ENCODE measurements around the gene PIF1.
"Not testable (repeated sequence)": the region's sequence is repeated elsewhere in the genome, so short reads cannot be mapped to it uniquely, and the experiment has no call there.

The PIF1 gene

DNA sequence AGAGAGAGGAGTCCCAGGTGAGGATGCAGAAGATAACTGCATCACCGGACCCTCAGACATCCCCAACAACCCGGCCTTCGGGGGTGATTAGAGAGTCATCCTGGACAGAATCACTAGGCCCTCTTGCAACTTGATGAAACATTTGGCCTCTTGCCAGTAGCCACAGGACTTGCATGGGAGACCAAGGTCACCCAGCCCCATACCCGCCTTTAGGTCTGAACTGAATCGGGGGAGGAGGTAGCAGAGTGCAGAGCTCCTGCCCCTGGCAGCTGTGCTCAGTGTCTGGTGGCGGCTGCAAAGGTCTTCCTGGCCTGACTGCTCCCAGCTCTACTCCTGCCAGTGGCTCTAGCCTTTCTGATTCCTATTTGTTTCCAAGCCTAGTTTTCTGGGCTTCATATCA is 12.4 kb downstream of the PIF1 start:
- no peaks in the 10 kb centered on the region for H3K9me3 Mint-ChIP-seq
- H3K27ac Mint-ChIP-seq: no peak overlapping the region
- peaks cover 12% of the 10 kb centered on the region for H3K36me3 Mint-ChIP-seq
- CTCF ChIA-PET: interaction anchor here (0.6 to 0.9 kb wide), 2 partner anchors 24 to 253 kb away, joined by 3 read pairs; no protein-coding TSS in a partner anchor
- H3K27me3 Mint-ChIP-seq: peaks cover 33% of the 10 kb centered on the region
- no peak for DNase-seq
- no peak overlapping the region for H3K4me3 Mint-ChIP-seq
- H3K4me1 Mint-ChIP-seq: no peaks in the 10 kb centered on the region

DNA sequence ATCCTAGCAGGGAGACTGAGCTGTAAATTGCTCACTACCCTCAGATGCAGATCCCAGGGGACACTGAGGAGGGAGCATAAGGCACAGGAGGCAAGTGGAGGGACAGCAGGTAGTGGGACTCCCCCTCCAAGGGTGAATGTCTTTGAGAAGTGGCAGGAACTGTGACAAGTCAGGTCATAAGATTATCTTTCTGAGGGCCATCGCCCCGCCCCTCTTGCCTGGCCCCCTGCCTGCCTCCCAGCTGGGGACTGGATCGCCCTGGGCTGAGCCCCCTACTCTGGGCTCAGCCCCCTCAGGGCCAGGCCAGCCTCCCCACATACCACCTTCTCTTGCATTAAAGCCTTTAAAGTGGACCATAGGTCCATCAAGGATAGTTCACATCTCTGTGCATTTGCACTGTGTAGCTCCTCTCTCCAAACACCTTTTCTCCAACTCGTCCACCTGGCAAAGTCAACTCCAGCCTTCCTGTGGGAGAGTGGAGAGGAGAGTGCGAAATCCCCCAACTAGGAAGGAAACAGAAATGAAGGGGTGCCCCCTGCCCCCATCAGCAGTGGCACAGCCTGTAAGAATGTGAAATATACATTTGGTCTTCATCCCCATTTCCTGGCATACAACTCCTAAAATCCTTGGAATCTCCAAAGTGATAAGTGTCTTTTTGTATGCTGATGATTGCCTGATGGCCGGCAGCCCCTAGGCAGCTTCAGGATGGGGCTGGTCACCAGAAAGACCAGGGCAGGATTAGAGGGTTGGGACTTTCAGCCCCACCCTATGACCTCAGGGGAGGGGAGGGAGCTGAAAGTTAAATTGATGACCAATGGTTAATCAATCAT is 14.7 kb downstream of the PIF1 start:
- no peaks in the 10 kb centered on the region for H3K9me3 Mint-ChIP-seq
- peaks cover 50% of the 10 kb centered on the region for H3K27me3 Mint-ChIP-seq
- peaks cover 6% of the 10 kb centered on the region for H3K36me3 Mint-ChIP-seq
- no peak overlapping the region for H3K27ac Mint-ChIP-seq
- CTCF ChIA-PET: interaction anchor here (0.7 to 5.0 kb wide), 19 partner anchors 9 to 116 kb away, joined by 3 to 55 read pairs (median 4); partner anchors contain the start of gene ANKDD1A
- DNase-seq: no peak
- H3K4me3 Mint-ChIP-seq: no peak overlapping the region
- H3K4me1 Mint-ChIP-seq: no peaks in the 10 kb centered on the region

DNA sequence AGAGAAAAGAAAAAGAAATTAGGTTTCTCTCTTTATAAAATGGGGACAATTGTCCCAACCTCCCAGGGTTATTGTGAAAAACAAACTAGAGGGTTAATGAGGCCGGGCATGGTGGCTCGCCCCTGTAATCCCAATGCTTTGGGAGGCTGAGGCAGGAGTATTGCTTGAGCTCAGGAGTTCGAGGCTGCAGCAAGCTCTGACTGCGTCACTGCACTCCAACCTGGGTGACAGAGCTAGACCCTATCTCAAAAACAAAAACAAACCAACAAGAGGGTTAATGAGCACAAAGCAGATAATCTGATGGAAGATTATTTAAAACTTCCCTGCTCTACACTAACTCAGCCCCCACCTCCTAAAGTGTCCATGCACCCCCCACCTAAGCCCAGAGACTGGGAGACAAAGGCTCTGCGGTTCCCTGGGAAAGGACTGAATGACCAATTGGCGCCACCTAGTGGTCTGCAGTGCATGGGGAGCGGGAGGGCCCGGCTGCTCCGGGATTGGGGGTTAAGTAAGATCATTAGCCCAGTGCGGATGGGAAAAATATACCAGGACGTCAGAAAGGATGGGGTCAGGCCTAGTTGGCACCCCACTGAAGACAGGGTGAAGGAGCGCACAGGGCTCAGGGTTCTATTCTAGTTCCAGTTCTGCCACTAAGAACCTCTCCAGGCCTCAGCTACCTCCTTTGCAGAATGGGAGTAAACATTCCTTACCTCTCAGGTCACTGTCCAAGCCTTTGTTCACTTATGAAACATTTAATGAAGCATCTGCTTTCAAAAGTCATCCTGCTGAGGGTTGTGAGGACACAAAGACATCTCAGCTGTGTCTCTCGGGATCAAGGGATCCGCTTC is 15.6 kb downstream of the PIF1 start:
- DNase-seq: peak; percentile 83
- Mint-ChIP-seq H3K36me3 (peaks cover 3% of the 10 kb centered on the region), H3K4me1 (no peaks in the 10 kb centered on the region), H3K27ac (no peak overlapping the region), H3K4me3 (no peak overlapping the region), H3K9me3 (no peaks in the 10 kb centered on the region), H3K27me3 (peaks cover 51% of the 10 kb centered on the region)
- CTCF ChIA-PET: interaction anchor here (0.6 to 5.0 kb wide), 27 partner anchors 9 to 243 kb away, joined by 3 to 55 read pairs (median 4); partner anchors contain the start of gene PIF1

- Mint-ChIP-seq H3K9me3 (no peaks in the 10 kb centered on the region), H3K27ac (no peak overlapping the region), H3K27me3 (peaks cover 57% of the 10 kb centered on the region), H3K36me3 (no peaks in the 10 kb centered on the region), H3K4me3 (no peak overlapping the region), H3K4me1 (no peaks in the 10 kb centered on the region)
- CTCF ChIA-PET: interaction anchor here (0.6 to 5.0 kb wide), 26 partner anchors 8 to 244 kb away, joined by 3 to 55 read pairs (median 4); partner anchors contain the start of gene PIF1
- DNase-seq: no peak
Observed at GRCh38 chr15:64808785-64809453, 16.5 kb downstream of the PIF1 start.

DNA sequence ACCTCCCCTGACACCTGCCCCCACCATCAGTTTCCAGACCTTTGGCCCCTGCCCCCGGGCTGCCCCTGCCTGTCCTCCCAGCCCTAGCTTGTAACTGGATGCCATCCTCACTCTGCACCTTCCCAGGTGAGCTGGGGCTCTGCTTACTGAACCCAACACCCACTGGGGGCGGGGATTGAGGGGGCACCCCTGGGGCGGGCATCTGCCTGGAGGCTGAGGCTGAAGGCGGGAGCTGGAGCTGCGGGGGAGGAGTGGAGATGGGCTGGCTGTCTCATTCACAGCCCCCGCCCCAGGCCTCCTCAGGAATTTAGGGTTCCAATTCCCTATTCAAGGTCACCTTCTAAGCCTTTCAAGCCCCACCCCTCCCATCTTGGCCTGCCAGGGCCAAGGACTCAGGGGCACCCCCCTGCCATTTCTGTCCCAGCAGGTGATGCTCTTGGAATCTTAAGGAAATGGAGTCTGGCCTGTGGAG is 17.7 kb downstream of the PIF1 start:
- Mint-ChIP-seq H3K4me3 (no peak overlapping the region), H3K4me1 (no peaks in the 10 kb centered on the region), H3K9me3 (no peaks in the 10 kb centered on the region), H3K27me3 (peaks cover 59% of the 10 kb centered on the region), H3K27ac (no peak overlapping the region), H3K36me3 (no peaks in the 10 kb centered on the region)
- no peak for DNase-seq
- CTCF ChIA-PET: interaction anchor here (1.7 to 5.0 kb wide), 3 partner anchors 11 to 74 kb away, joined by 3 to 55 read pairs (median 33); no protein-coding TSS in a partner anchor

DNA sequence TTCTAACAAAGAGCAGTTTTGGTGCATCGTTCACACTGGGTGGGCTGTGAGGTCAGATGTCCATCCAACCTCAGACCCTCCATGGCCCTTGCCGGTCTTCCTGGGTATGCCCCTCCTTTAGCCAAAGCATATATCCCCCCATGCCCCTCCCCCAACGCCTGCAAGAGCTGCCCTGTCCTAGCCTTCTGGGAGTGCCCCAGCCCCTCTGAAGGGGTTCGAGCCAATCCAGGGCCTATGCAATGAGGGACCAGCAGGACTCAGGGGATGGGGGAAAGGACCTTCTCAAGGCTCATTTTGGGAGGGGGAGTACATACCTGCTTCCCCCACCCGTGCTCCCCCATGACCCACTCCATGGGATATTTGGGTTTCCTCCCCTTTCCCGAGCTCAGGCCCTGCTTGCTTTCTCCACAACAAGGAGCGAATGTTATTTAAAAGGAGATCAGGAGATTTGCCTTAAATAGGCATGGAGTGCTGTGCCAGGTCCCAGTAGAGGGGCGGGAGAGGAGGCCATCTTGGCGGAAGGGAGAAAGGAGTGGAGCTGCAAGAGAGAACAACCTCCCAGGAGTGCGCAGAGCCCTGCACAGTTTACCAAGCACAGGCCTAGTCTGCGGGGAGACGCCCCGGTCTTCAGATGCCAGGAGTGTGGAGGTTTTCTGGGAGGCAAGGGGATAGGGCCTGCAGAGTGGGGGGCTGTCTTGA is 18.2 kb downstream of the PIF1 start:
- Mint-ChIP-seq H3K36me3 (no peaks in the 10 kb centered on the region), H3K9me3 (no peaks in the 10 kb centered on the region), H3K27ac (no peak overlapping the region), H3K27me3 (peaks cover 57% of the 10 kb centered on the region), H3K4me1 (no peaks in the 10 kb centered on the region), H3K4me3 (no peak overlapping the region)
- DNase-seq: no peak
- CTCF ChIA-PET: interaction anchor here (0.5 to 5.0 kb wide), 5 partner anchors 12 to 601 kb away, joined by 3 to 55 read pairs (median 3); no protein-coding TSS in a partner anchor

DNA sequence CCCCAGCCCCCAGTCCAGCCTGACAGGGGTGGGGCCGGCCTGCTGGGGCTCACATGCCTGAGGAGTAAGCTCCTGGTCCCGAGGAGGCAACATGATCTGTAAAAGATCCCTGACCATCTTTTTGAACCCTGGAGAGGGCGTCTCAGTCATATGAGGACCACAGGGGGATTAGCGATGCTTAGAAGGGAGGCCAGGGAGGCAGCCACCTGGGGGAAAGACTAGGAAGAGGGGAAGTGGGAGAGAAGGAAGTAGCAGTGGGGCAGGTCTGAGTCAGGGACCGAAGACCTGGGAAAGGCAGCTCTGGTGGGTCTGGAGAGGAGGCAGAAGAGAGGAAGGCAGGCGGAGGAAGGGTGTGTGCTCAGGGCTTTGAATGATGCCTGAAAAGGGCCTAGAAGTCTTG is 18.9 kb downstream of the PIF1 start:
- Mint-ChIP-seq H3K36me3 (no peaks in the 10 kb centered on the region), H3K4me1 (peaks cover 2% of the 10 kb centered on the region), H3K9me3 (no peaks in the 10 kb centered on the region), H3K4me3 (no peak overlapping the region), H3K27me3 (peaks cover 54% of the 10 kb centered on the region), H3K27ac (no peak overlapping the region)
- CTCF ChIA-PET: interaction anchor here (0.5 to 1.0 kb wide), 2 partner anchors 250 to 600 kb away, joined by 3 read pairs; no protein-coding TSS in a partner anchor
- DNase-seq: no peak

DNA sequence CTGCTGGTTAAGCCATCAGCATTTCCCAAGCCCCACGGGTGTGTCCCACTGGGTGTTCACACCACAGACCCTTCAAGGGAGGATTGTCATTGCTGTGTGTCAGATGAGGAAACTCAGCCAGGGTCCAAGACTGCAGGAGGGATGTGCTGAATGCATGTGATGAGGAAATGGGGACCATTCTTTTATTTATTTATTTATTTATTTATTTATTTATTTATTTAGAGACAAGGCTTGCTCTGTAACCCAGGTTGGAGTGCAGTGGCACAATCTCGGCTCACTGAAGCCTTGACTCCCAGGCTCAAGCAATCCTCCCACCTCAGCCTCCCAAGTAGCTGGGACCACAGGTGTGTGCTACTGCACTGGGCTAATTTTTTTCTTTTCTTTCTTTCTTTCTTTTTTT is 20.8 kb downstream of the PIF1 start:
- Mint-ChIP-seq H3K27ac (no peak overlapping the region), H3K36me3 (no peaks in the 10 kb centered on the region), H3K27me3 (peaks cover 41% of the 10 kb centered on the region), H3K9me3 (no peaks in the 10 kb centered on the region), H3K4me1 (peaks cover 2% of the 10 kb centered on the region), H3K4me3 (no peak overlapping the region)
- CTCF ChIA-PET: no interaction called here
- DNase-seq: no peak

DNA sequence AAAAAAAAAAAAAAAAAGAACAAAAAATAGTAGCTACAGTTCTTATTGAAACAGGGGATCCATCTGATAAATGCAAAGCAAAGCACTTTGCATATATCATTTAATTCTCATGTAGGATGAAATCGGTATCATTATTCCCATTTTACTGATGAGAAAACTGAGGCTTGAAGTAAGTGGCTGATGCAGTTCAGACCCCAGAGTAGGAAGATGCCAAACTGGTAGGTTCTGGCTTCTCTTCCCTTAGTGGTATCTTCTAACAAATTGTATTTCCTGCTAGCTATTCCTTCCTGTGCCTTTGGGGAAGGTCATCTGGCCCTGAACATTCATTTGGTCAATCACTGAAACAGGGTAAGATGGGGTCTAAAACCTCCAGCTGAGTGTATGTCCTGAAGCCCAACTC is 21.9 kb downstream of the PIF1 start:
- Mint-ChIP-seq H3K9me3 (no peaks in the 10 kb centered on the region), H3K27me3 (peaks cover 30% of the 10 kb centered on the region), H3K4me3 (no peak overlapping the region), H3K27ac (no peak overlapping the region), H3K4me1 (peaks cover 2% of the 10 kb centered on the region), H3K36me3 (no peaks in the 10 kb centered on the region)
- CTCF ChIA-PET: no interaction called here
- no peak for DNase-seq

- no peaks in the 10 kb centered on the region for H3K36me3 Mint-ChIP-seq
- peaks cover 2% of the 10 kb centered on the region for H3K4me1 Mint-ChIP-seq
- DNase-seq: no peak
- H3K27me3 Mint-ChIP-seq: peaks cover 8% of the 10 kb centered on the region
- H3K9me3 Mint-ChIP-seq: no peaks in the 10 kb centered on the region
- H3K4me3 Mint-ChIP-seq: no peak overlapping the region
- CTCF ChIA-PET: interaction anchor here (3.1 kb wide), 1 partner anchor 10 kb away, joined by 21 read pairs; no protein-coding TSS in a partner anchor
- no peak overlapping the region for H3K27ac Mint-ChIP-seq
Observed at GRCh38 chr15:64800476-64800875, 25.0 kb downstream of the PIF1 start.

- H3K9me3 Mint-ChIP-seq, H3K27me3 Mint-ChIP-seq, H3K4me1 Mint-ChIP-seq, H3K27ac Mint-ChIP-seq, DNase-seq, H3K4me3 Mint-ChIP-seq, CTCF ChIA-PET, H3K36me3 Mint-ChIP-seq: not testable (repeated sequence)
Observed at GRCh38 chr15:64798905-64799304, 26.5 kb downstream of the PIF1 start.

DNA sequence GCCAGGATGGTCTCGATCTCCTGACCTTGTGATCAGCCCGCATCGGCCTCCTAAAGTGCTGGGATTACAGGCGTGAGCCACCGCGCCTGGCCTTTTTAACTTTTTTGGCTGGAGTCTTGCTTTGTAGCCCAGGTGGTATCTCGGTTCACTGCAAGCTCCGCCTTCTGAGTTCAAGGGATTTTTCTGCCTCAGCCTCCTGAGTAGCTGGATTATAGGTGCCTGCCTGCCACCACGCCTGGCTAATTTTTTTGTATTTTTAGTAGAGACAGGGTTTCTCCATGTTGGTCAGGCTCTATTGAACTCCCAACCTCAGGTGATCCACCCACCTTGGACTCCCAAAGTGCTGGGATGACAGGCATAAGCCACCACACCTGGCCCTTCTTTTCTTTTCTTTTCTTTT is 29.5 kb downstream of the PIF1 start:
- H3K36me3 Mint-ChIP-seq, H3K27me3 Mint-ChIP-seq, CTCF ChIA-PET, H3K9me3 Mint-ChIP-seq, H3K4me1 Mint-ChIP-seq, H3K27ac Mint-ChIP-seq, H3K4me3 Mint-ChIP-seq, DNase-seq: not testable (repeated sequence)

DNA sequence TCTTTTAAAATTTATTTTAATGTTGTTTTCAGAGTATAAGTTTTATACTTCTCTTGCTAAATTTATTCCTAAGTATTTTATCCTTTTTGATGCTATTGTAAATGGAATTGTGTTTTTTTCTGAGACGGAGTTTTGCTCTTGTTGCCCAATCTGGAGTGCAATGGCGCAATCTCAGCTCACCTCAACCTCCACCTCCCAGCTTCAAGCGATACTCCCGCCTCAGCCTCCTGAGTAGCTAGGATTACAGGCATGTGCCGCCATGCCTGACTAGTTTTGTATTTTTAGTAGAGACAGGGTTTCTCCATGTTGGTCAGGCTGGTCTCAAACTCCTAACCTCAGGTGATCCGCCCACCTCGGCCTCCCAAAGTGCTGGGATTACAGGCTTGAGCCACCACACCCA is 30.1 kb downstream of the PIF1 start:
- H3K9me3 Mint-ChIP-seq, H3K27me3 Mint-ChIP-seq, H3K4me3 Mint-ChIP-seq, H3K27ac Mint-ChIP-seq, H3K4me1 Mint-ChIP-seq, CTCF ChIA-PET, H3K36me3 Mint-ChIP-seq, DNase-seq: not testable (repeated sequence)

All from activated naive CD4-positive, alpha-beta T cell treated with anti-CD3 and anti-CD28 coated beads, Interleukin-2, amount 10 ng/mL, durations not matched to agents 7 days and 5 days (primary cell).